Ovary (tissue), 3 donors: Measurements from ENCODE around the gene PPP1R1A.

Experiments
- CTCF ChIP-seq, 3 donors: fragments of 450-650 bp in 2 of 3; fragments of 200-600 bp in 1 of 3; IDR thresholded peaks; one replicate each; pipeline versions ENCODE4 v1.5.1 to v1.8.0; 2016 to 2022; ENCODE audit warnings: antibody characterized with exemption in 3 of 3, mild to moderate bottlenecking in 1 of 3
- EP300 ChIP-seq: sonication (generic); formaldehyde crosslinking; IDR thresholded peaks from one replicate; pipeline ENCODE4 v1.6.1; 2017; ENCODE audit warnings: antibody characterized with exemption
- POLR2A ChIP-seq: fragments of 450-650 bp; IDR thresholded peaks from one replicate; pipeline ENCODE4 v1.6.1; 2017; ENCODE audit warnings: antibody characterized with exemption, mild to moderate bottlenecking, moderate library complexity
- donor health status: DM: no; HTN: no; CAD: no.

- TF ChIP-seq EP300 (no peak), CTCF (IDR thresholded peaks at IDR 0.05) (no peak), POLR2A (no peak)
Observed at GRCh38 chr12:54569072-54569471, 19.4 kb downstream of the PPP1R1A start.
